Activated CD8-positive, alpha-beta memory T cell treated with anti-CD3 and anti-CD28 coated beads for 4 hours (primary cell): ENCODE measurements around the gene DUS2.
A peak's percentile ranks its signal among the peaks of the same experiment; 100 is the strongest.

Experiments used
- DNase-seq, 2 donors: peaks; one replicate each; pipeline ENCODE4 v3.0.0-alpha.2; 2020; ENCODE audit warnings: low read depth in 2 of 2

The DUS2 gene

DNA sequence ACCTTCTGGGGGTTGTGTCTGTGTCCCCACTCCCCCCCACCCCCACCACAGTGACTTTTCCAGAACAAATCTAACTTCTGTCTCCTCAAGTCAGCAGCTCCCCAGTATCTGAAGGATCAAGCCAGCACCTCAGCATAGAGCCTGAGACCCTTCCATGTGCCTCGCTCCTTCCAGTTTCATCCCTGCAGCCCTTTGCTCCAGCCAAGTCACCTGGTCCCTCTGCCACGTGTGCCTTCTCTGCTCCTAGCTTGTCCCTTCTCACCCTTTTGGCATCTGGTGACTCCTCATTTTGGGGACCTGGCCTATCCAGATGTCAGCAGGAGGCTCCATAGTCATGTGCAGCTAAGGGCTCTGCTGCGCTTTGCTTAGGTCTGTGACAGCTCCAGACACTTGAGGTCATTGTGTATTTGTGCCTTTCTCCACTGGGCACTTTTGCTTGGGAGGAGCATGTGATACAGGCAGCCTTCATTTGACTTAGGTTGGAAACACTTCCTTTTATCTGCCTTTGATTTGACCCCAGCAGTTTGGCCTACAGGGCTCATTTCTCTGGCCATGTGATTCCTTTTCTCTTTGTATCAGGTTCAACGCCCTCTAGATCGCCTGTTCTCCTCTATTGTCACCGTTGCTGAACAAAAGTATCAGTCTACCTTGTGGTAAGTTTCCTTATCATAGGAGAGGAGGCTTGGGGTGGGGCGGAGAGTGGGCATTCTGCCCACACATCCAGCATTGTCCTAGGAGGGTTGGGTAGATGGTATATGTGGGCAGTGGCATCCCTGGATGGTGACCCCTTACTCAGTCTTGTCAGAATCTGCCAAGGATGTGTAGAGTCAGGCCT, 55.0 kb downstream of the DUS2 start:
- DNase-seq: no peak

GRCh38 chr16:68078701-68079375, 55.8 kb downstream of the DUS2 start:
- DNase-seq: no peak

DNA sequence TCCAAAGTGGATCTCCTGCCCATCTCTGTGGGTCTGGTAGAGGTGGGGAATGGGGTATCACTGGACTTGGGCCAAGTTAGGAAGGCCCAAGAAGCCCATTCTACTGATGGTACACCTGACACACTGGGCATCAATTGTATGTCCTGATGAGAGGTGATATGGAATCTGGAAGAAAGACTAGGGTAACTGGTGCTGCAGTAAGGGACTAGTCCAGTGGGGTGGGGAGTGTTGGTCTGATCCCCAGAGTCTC, 56.2 kb downstream of the DUS2 start:
- DNase-seq: no peak

DNA sequence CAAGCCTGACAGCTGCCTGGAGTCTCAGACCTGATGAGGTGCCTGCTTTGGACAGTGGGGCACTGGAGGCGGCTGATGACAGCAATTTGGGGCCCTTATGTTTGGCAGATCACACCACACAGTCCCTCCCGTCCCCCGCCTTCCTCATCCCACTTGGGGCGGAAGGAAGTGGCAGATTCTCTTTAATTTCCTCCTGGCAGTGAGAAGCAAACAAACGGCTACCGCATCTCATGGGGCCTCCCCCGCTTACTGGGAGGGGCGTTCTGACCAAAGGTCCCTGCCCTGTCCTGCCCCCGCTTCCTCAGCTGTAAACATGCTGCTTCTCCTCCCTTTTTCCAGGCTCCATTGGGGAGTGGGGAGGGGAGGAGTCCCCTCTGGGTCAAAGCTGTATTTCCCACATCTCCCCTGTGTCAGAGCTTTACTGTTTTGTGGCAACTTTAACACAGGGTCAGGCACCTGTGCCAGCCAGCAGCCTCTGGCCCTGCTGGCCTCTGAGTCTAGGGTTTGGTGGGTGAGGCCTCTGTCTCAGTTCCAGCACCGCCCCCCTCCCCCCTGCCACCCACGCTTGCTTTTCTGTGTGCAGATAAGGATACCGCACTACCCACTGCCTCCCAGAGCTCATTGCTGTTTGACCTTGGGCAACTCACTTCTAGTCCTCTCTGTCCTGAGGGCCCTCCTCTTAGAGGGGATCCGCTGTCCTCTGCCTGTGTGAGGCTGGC, 56.7 kb downstream of the DUS2 start:
- DNase-seq: peak; percentile 54 to 65

DNA sequence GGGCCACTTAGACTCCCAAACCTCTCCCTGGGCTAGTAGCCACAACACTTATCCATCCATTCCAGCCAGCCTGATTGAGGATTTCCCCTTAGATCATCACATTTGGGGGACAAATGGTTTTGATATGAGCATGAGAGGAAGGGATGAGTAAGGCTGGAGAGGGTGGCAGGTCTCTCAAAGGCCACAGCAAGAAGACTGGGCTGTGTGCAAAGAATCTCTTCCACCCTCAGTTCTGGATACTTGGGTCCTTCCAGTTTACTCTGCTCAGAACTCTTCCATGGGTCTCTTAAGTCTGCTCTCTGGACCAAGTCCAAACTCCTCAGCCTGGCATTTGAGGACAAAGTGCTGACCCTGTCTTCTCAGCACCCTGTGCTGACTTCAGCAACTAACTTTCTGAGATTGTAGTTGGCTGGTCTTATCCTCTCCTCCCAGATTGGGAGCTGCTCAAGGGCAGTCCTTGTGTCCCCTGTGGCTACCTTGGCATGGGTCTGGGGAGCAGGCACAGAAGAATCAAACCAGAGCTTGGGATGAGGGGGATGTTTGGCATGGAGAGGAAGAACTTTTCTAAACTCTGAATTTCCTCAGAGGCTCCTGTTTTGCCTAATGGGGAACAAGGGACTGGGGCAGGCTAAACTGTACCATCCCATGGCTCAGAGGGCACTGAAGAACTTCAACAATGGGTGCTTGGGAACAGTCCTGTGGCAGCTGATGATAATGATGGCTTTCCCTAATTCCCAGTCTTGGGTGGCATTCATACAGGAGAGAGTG, 59.0 kb downstream of the DUS2 start:
- no peak for DNase-seq

DNA sequence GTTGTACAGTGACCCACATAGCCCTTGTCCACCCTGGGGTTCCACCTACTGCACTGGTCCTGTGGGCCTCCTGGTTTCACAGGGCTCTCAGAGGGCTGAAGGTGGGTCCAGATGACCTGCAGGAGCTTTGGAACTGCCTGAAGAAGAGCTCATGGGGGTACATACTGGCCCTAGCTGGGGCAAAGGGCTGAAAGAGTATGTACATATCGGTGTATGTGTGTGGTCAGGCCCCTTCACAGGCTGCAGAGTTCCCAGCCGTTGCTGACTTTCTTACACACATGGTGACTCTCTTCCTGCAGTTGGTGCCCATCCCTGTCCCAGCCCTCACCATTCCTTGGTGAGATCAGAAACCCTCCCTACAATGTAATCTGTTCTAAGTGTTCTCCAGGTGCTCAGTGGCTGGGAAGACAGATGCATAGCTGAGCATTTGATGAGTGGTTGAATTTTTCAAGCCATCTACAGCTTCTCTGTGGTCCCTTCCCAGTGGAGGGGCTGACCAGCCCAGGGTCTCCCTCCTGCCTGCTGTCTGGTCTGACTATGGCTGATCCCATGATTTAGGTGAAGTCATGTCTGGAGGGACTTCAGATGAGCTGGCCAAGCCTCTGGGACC, 59.6 kb downstream of the DUS2 start:
- no peak for DNase-seq

DNA sequence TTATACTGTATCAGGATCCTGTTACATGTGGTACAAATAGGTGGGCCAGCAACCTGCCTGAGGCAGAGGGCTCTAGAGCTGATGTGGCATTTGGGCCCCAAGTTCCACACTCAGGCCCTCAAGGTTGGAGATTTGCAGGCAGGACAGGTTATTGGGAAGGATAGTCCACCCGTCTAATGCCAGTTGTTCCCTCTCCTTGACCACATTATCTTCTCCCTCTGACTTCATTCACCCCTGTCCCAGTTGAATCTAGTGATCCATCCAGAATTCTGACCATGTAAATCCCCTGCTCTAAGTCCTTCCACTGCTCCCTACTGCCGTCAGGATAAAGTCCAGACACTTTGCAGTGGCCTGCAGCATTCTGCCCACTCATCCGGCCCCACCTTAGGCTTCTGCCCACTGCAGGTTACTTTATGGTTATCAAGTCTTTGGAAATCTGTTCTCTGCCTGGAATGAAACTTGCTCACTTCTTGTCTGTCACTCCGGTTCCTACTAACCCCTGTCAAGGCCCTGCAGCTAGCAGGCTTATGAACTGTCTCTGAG, 60.2 kb downstream of the DUS2 start:
- no peak for DNase-seq

GRCh38 chr16:68083861-68084503, 60.9 kb downstream of the DUS2 start:
- DNase-seq: no peak

DNA sequence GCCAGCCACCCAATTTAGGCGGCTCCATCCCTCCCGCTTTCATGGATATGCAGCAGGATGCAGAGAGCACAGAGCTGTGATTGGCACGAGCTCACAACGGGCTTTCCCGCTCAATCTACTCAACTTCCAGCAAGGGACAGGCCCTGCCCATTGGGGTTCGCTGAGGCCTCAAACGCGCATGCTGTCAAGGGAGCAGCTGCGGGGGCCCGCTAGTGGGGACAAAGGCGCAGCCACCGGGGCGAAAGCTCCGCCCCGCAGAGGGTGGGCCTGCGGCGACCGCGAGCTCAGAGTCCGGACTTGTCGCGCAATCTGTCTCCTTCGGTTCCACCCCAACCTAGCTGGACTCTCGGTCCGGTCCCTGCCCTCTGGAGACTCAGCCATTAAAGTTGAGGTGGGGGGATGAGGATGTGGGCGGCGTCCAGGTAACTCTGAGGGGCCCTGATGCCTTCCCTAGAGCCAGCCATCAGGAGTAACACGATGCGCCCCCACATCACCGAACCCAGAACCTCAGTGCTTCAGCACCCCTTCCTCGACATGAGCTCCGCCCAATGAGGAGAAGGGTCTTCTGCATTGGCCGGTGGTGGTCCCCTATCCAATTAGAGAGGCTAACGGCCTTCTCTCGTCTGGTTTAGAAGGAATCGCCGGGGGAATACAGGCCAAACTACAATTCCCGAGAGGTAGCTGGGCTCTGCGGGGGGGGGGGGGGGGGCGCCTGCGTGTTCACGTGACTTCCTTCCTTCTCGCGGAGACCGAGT, 61.6 kb downstream of the DUS2 start:
- DNase-seq: peak; percentile 69 to 70

GRCh38 chr16:68085259-68086071, 62.4 kb downstream of the DUS2 start, which contains the start of gene NFATC3:
Gene NFATC3 (plus strand): TSS chr16:68085370. CDS start chr16:68085682, 312 bp downstream.
- peak; percentile 98 for DNase-seq

- no peak for DNase-seq
Measured at GRCh38 chr16:68086336-68086841, 63.3 kb downstream of the DUS2 start.

- DNase-seq: no peak
Measured at GRCh38 chr16:68086860-68087268, 63.8 kb downstream of the DUS2 start.

GRCh38 chr16:68087688-68088087, 64.6 kb downstream of the DUS2 start:
- DNase-seq: no peak

DNA sequence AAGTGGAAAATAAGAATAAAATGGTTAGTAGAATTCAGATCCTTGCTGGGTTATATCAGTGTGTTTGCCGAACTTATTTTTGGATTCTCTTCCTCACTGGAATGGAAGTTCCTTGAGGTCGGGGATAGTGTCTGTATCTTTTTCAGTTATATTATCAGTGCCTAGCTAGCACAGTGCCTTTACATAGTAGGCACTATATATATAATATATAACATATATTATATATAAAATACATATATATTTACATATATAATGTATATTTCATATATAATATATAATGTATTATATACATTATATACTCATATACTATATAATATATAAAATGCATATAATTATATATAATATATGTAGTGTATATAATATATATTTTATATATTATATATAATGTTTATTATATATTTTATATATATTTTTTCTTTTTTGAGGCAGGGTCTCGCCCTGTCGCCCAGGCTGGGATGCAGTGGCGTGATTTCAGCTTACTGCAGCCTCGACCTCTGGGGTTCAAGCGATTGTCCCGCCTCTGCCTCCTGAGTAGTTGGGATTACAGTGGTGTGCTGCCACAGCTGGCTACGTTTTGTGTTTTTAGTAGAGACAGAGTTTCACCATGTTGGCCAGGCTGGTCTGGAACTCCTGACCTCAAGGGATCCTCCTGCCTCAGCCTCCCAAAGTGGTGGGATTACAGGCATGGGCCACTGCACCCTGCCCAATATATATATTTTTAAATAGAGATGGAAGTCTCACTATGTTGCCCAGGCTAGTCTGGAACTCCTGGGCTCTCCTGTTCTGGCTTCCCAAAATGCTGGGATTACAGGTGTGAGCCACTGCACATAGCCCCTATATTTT, 65.3 kb downstream of the DUS2 start:
- DNase-seq: no peak

- no peak for DNase-seq
Measured at GRCh38 chr16:68089067-68089466, 66.0 kb downstream of the DUS2 start.

DNA sequence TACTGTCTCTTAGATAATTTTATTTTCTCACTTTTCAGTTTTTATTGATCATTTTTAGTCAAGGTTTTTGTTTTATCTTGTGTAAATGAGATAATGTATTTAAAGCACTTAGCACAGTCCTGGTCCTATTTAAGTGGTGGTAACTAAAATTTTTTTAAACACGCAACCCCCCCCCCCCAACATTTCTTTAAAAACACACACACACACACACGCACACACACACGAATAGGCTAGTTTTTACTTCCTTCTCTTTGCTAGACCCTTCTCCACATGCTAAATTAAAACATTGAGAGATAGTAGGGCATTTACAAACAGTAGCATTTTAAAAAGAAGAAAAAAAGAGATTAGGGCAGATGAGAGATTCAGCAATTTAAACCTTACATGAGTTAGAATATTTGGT, 67.0 kb downstream of the DUS2 start:
- DNase-seq: no peak

DNA sequence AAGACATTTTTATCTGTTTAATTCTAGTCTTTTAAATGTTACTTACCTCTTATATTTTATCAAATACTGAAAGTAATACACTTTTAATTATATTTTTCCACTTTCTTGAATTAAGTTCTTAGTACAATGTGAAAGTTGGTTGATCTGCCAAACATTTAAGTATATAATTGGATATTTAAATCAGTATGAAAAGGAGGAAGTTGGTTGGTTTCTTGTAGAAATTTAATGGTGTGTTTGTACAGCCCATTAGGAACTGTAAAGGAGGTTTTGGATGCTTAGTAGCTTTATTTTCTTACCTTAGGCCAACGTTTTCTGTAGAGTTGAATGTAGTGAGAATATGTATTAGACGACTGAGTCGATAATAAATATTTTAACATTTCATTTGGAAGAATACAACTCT, 67.4 kb downstream of the DUS2 start:
- no peak for DNase-seq
